Hepatocyte (in vitro differentiated cells): Measurements from ENCODE around the gene TGIF2.

Experiments used
- CTCF ChIP-seq: fragments of 200-600 bp; sonication (generic); IDR thresholded peaks from 2 replicates; pipeline ENCODE4 v1.5.1; 2016; ENCODE audit warnings: antibody characterized with exemption, mild to moderate bottlenecking; ENCODE audit not compliant: poor library complexity
- EZH2 ChIP-seq: fragments of 200-600 bp; sonication (generic); IDR thresholded peaks from 2 replicates; pipeline ENCODE4 v1.6.1; 2016; ENCODE audit warnings: antibody characterized with exemption, mild to moderate bottlenecking, borderline replicate concordance
- EZH2phosphoT487 ChIP-seq: fragments of 200-600 bp; sonication (generic); IDR thresholded peaks from one replicate; pipeline ENCODE4 v1.6.1; 2018; ENCODE audit warnings: antibody characterized with exemption, mild to moderate bottlenecking, low read depth, moderate library complexity; ENCODE audit not compliant: unreplicated experiment, severe bottlenecking

GRCh38 chr20:36532388-36532787 lies 41.0 kb upstream of the TGIF2 start:
- no peak for TF ChIP-seq CTCF
- no peak for TF ChIP-seq EZH2
- no peak for TF ChIP-seq EZH2phosphoT487
